Colonic mucosa (tissue), 4 donors: Measurements from ENCODE around the gene CHCHD3. TPM values are rescaled to one million over a fixed set of nuclear protein-coding genes. Genes with fewer than 3 reads are reported as not detected.

Experiments used
- DNase-seq: peaks from one replicate; pipeline ENCODE4 v3.0.0-alpha.2; 2020
- H3K27ac ChIP-seq: fragments of 200-600 bp; one replicate; pipeline ENCODE4 v1.8.0; 2021
- H3K27me3 ChIP-seq: fragments of 200-600 bp; one replicate; pipeline ENCODE4 v1.8.0; 2021
- H3K36me3 ChIP-seq: fragments of 200-600 bp; one replicate; pipeline ENCODE4 v1.8.0; 2021
- H3K4me1 ChIP-seq: fragments of 200-600 bp; one replicate; pipeline ENCODE4 v1.8.0; 2021; ENCODE audit warnings: mild to moderate bottlenecking
- H3K4me3 ChIP-seq: fragments of 200-600 bp; one replicate; pipeline ENCODE4 v1.8.0; 2021
- H3K9ac ChIP-seq, 2 donors: one replicate each; pipeline ENCODE4 v1.7.0; 2013; ENCODE audit warnings: control low read depth in 2 of 2, low read depth in 2 of 2, low read length in 2 of 2
- H3K9me3 ChIP-seq: fragments of 200-600 bp; one replicate; pipeline ENCODE4 v1.8.0; 2021
- intact Hi-C: fragments of 100-400 bp; cut with DNase I; formaldehyde crosslinking; loops from one replicate; pipeline ENCODE4 v1.14.1; 2022
- total RNA-seq, 2 donors: library from RNA; stranded (reverse); fragmentation: NEBNext Ultra II Directional in 1 of 2; extraction: Animal tissue kit (Norgen Biotek cat#: 25700) in 1 of 2; gene quantifications; one replicate each; pipeline ENCODE4 v1.2.1, GENCODE V29; 2021
- TF ChIP-seq, protein P1 (sequence below): fragments of 200-600 bp; IDR thresholded peaks from one replicate; pipeline ENCODE4 v1.8.0; 2022; ENCODE audit warnings: antibody characterized with exemption, mild to moderate bottlenecking
- donor health status: healthy.
- donor health status: DM: no; HTN: no; CAD: no.
- donor health status: DM: no; HTN: no; CAD: no.

The CHCHD3 gene
- total RNA-seq, 2 donors from 2014 or later = 81.5 to 112 TPM

DNA sequence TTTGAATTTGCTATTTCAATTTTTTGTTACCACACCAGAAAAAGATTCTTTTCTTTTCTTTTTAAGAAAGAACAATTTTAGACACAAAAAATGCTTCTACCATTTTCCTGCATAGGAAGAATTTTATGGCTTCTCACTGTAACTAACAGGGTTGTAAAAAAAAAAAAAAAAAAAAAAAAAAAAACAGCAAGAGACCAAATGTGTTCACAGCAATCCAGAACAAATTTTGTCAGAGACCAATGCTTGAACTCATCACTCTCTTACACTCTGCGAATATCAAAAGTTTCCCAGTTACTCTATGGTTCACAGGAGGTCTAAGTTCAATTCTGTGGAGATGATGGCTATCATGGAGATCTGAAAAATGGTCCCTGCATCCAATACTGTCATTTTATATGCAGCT lies 84.4 kb downstream of the CHCHD3 start:
- Histone ChIP-seq H3K9ac (no peak overlapping the region), H3K4me1 (no peaks in the 10 kb centered on the region), H3K27ac (no peak overlapping the region), H3K9me3 (no peaks in the 10 kb centered on the region), H3K27me3 (no peaks in the 10 kb centered on the region), H3K36me3 (no peaks in the 10 kb centered on the region), H3K4me3 (no peak overlapping the region)
- intact Hi-C loops = no loop called here
- DNase-seq = no peak
- TF ChIP-seq, protein P1, sequence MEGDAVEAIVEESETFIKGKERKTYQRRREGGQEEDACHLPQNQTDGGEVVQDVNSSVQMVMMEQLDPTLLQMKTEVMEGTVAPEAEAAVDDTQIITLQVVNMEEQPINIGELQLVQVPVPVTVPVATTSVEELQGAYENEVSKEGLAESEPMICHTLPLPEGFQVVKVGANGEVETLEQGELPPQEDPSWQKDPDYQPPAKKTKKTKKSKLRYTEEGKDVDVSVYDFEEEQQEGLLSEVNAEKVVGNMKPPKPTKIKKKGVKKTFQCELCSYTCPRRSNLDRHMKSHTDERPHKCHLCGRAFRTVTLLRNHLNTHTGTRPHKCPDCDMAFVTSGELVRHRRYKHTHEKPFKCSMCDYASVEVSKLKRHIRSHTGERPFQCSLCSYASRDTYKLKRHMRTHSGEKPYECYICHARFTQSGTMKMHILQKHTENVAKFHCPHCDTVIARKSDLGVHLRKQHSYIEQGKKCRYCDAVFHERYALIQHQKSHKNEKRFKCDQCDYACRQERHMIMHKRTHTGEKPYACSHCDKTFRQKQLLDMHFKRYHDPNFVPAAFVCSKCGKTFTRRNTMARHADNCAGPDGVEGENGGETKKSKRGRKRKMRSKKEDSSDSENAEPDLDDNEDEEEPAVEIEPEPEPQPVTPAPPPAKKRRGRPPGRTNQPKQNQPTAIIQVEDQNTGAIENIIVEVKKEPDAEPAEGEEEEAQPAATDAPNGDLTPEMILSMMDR = no peak

DNA sequence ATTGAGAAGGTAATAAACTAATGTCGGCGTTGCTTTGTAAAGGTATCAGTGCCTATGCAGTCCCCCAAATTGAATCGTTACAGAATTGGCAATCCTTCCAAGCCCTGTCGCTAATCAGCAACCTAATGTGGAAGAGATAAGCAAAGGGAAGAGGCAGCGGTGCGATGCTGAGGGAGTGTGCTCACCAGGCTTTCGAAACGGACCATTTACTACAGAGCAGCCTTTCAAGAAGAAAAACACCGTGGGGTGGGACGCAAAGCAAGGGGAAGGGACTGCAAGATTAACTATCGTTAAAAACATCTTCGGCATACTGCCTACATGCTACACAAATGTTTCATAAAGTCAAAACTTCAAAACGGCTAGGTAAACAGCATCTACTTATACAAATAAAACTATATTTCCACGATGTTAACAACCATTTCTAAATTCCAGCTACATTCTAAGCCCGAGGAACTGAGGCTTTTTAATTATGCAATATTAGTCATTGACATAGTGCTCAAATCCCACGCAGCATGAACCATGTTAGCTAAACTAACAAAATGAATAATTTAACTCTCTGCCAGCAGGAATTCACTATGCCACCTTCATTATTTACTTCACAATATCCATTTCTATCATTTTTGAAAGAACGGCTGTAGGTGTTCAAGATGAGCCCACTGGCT lies 85.2 kb downstream of the CHCHD3 start:
- DNase-seq = no peak
- no peak overlapping the region for H3K27ac ChIP-seq
- no peak overlapping the region for H3K4me3 ChIP-seq
- H3K36me3 ChIP-seq = no peaks in the 10 kb centered on the region
- no peaks in the 10 kb centered on the region for H3K4me1 ChIP-seq
- no peak overlapping the region for H3K9ac ChIP-seq
- TF ChIP-seq, protein P1 = no peak
- no peaks in the 10 kb centered on the region for H3K27me3 ChIP-seq
- no peaks in the 10 kb centered on the region for H3K9me3 ChIP-seq
- intact Hi-C loops = no loop called here

DNA sequence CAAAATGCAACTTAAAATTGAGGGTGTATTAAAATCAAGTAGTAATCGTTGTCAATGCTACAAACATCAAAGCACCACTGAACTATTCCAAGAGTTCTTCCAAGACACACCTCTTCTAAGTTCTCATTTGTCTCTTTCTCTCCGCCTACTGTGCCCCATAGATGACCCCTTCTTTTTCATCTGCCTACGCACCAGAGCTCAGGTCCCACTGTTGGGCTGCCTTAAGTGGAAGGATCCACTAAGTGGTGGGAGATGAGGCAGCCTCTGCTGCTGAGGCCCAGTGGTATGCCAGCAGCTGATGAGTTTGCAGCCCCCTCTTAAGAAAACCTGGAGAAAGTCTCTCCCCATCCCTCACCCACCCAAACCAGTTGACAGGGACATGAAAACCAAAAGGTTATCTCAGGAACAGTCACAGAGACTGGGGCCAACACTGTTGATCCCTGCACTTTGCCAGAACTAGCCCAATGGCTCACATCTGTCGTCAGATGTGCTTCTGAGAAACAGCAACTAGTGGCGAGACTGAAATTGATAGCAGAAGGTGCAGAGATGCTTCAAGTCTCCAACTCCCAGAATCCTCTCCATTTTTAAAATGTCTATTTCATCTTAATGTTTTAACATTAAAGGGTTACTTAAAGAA lies 88.4 kb downstream of the CHCHD3 start:
- Histone ChIP-seq H3K27ac (no peak overlapping the region), H3K4me3 (no peak overlapping the region), H3K4me1 (no peaks in the 10 kb centered on the region), H3K36me3 (no peaks in the 10 kb centered on the region), H3K27me3 (no peaks in the 10 kb centered on the region), H3K9ac (no peak overlapping the region), H3K9me3 (no peaks in the 10 kb centered on the region)
- DNase-seq = no peak
- TF ChIP-seq, protein P1 = no peak
- intact Hi-C loops = no loop called here

DNA sequence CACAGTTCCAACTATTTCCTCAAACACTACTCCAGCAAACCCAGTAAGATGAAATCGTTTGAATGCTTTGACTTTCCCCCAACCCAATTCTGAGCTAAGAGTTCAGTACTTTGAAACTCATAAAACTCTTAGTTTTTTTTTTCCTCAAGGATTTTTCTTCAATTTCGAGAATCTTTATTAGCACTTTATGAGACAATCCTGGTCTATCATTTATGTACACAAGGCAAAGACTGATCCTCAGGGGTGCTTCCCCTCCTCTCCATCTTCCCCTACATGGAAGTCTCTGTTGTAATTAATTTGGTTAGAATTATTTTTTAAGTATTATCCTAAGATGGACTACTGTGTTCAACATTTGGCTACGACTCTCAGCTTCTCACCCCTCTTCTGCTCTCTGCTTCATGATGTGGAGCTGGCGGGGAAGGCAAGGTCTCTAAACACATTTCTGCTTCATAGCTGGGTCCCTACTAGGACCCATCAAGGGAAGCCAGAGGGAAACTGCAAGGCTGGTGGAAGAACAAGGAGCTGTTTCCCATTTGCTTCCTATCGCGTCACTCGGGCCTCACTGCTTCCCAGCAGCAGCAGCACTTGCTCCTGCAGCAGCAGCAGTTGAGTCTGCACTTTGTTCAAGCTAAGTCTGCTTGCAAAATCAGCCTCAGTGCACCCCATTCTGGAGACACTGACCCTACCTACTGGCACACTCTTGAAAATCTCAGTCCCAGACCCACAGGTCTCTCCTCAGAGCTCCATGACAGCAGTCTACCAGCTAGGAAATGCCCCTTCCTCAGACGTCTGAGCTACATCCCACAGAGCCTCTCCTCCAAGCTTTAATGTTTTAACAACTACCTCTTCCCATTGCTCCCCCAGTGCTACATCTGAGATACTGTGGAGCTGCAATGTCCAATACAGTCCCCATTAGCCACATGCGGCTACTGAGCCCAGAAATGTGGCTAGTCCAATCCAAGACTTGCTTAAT lies 90.0 kb downstream of the CHCHD3 start:
- intact Hi-C loops = no loop called here
- no peak for DNase-seq

DNA sequence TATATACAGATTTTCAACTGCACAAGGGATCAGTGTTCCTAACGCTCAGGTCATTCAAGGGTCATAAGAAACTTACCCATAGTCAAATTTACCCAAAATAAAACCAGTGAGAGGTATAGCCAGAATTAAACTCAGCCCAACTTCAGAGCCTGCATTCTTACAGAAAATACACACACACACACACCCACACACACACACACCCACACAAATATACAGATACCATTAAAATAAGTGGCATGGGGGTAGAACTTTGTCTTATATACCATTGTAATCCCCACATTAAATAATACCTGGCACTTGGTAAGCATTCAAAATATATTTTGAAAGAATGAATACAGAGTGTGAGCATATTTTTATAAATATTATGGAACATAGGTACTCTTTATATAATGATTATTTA lies 93.8 kb downstream of the CHCHD3 start:
- Histone ChIP-seq H3K4me1 (no peaks in the 10 kb centered on the region), H3K27me3 (no peaks in the 10 kb centered on the region), H3K4me3 (no peak overlapping the region), H3K36me3 (no peaks in the 10 kb centered on the region), H3K27ac (no peak overlapping the region), H3K9me3 (no peaks in the 10 kb centered on the region), H3K9ac (no peak overlapping the region)
- intact Hi-C loops = no loop called here
- TF ChIP-seq, protein P1 = no peak
- no peak for DNase-seq

More for the DNA sequence above, 90.0 kb downstream of the CHCHD3 start:
- Histone ChIP-seq H3K27me3 (no peaks in the 10 kb centered on the region), H3K9me3 (no peaks in the 10 kb centered on the region), H3K36me3 (no peaks in the 10 kb centered on the region), H3K27ac (no peak overlapping the region), H3K4me3 (no peak overlapping the region), H3K4me1 (no peaks in the 10 kb centered on the region), H3K9ac (no peak overlapping the region)
- TF ChIP-seq, protein P1 = no peak
